HEK293 (cell line): ENCODE measurements around the gene LILRB3.
"Not testable (repeated sequence)": the region's sequence is repeated elsewhere in the genome, so short reads cannot be mapped to it uniquely, and the experiment has no call there.

Source experiments
- KLF1 ChIP-seq: fragments of 450-650 bp; formaldehyde crosslinking; IDR thresholded peaks from 2 replicates; pipeline ENCODE4 v1.5.1; 2016; ENCODE audit warnings: missing biosample characterization, missing genetic modification characterization
- TCF7L2 ChIP-seq: IDR thresholded peaks from 2 replicates; pipeline ENCODE4 v1.6.1; 2011; ENCODE audit warnings: low read depth, mild to moderate bottlenecking, inconsistent platforms, low read length, moderate library complexity, borderline replicate concordance
- ZNF121 ChIP-seq: fragments of 450-650 bp; formaldehyde crosslinking; IDR thresholded peaks from 2 replicates; pipeline ENCODE4 v1.5.1; 2016; ENCODE audit warnings: missing biosample characterization, missing genetic modification characterization
- ZNF501 ChIP-seq: fragments of 450-650 bp; formaldehyde crosslinking; IDR thresholded peaks from 2 replicates; pipeline ENCODE4 v1.5.1; 2016; ENCODE audit warnings: missing biosample characterization, missing genetic modification characterization
- TF ChIP-seq, protein P1 (sequence below): fragments of 450-650 bp; IDR thresholded peaks from 2 replicates; pipeline ENCODE4 v1.5.1; 2018; ENCODE audit warnings: missing biosample characterization, missing genetic modification characterization
- TF ChIP-seq, protein P2 (sequence below): fragments of 450-650 bp; formaldehyde crosslinking; IDR thresholded peaks from 2 replicates; pipeline ENCODE4 v1.5.1; 2016; ENCODE audit warnings: missing biosample characterization, missing genetic modification characterization, low read depth

- not testable (repeated sequence) for TF ChIP-seq ZNF121 (tag by site-specific recombination); ZNF501 (tag by site-specific recombination); KLF1 (tag by site-specific recombination); TCF7L2
- TF ChIP-seq, protein P1, sequence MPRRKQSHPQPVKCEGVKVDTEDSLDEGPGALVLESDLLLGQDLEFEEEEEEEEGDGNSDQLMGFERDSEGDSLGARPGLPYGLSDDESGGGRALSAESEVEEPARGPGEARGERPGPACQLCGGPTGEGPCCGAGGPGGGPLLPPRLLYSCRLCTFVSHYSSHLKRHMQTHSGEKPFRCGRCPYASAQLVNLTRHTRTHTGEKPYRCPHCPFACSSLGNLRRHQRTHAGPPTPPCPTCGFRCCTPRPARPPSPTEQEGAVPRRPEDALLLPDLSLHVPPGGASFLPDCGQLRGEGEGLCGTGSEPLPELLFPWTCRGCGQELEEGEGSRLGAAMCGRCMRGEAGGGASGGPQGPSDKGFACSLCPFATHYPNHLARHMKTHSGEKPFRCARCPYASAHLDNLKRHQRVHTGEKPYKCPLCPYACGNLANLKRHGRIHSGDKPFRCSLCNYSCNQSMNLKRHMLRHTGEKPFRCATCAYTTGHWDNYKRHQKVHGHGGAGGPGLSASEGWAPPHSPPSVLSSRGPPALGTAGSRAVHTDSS (tag by site-specific recombination) = not testable (repeated sequence)
- TF ChIP-seq, protein P2, sequence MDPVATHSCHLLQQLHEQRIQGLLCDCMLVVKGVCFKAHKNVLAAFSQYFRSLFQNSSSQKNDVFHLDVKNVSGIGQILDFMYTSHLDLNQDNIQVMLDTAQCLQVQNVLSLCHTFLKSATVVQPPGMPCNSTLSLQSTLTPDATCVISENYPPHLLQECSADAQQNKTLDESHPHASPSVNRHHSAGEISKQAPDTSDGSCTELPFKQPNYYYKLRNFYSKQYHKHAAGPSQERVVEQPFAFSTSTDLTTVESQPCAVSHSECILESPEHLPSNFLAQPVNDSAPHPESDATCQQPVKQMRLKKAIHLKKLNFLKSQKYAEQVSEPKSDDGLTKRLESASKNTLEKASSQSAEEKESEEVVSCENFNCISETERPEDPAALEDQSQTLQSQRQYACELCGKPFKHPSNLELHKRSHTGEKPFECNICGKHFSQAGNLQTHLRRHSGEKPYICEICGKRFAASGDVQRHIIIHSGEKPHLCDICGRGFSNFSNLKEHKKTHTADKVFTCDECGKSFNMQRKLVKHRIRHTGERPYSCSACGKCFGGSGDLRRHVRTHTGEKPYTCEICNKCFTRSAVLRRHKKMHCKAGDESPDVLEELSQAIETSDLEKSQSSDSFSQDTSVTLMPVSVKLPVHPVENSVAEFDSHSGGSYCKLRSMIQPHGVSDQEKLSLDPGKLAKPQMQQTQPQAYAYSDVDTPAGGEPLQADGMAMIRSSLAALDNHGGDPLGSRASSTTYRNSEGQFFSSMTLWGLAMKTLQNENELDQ (tag by site-specific recombination) = not testable (repeated sequence)
These were observed 49.4 kb upstream of the LILRB3 start for GRCh38 chr19:54272181-54272580.
